ENCODE data around the gene CFAP221.
A peak's percentile ranks its signal among the peaks of the same experiment; 100 is the strongest.

The CFAP221 gene

GRCh38 chr2:119702203-119702917, 158.1 kb downstream of the CFAP221 start:
- DNase-seq: no peak

- peak; percentile 43 for DNase-seq
Measured at GRCh38 chr2:119702918-119703401, 158.7 kb downstream of the CFAP221 start.

- no peak for DNase-seq
Measured at GRCh38 chr2:119703526-119703925, 159.3 kb downstream of the CFAP221 start.

- no peak for DNase-seq
Measured at GRCh38 chr2:119704670-119705120, 160.4 kb downstream of the CFAP221 start.

- DNase-seq: peak; percentile 25
Measured at GRCh38 chr2:119706221-119706620, 162.0 kb downstream of the CFAP221 start.
